HuH-7 (cell line): ENCODE data around the gene C3orf18.
A peak's percentile ranks its signal among the peaks of the same experiment; 100 is the strongest.

Source experiments
- DNase-seq: peaks from one replicate; pipeline ENCODE4 v3.0.0; 2011; ENCODE audit warnings: low spot score

C3orf18 gene

DNA sequence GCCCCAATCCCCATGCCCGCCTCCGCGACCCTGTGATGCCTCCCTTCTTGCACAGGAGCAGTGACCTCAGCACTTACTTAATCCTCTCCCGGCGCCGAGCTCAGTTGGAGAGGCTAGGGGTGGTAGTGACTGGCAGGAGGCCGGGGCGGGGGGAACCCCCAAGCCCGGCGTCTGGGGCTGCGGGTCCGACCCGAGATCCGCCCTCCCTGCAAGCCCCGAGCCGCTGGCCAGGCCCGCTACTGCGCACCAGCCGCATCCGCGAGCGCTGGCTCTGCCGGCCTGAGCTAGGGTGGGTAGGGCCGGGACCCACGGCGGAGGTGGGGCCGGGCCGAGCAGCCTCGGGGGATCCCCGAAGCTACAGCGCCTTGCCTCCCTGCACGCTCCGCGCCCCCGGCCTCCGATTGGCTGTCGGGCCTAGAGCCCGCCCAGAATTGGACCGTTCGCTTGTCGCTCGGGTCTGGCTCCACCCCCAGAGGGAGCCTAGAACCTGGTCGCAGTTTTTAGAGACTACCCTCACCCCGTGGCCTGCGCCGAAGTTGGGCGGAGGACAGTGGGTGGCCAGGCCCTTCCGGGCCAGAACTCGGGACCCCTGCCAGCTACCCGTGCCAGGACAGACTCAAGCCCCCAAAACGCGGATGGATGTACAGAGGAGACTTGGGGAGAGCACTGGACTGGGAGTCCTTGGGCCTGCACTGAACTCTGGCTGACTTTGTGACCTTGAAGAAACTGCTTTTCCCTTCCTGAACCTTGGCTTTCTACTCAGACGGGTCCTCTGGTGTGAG lies at the start of gene C3orf18:
TSS of gene C3orf18 (minus strand) at position 362 of the 782 bp plus-strand sequence. CDS start 2,048 bp downstream, outside the sequence.
- DNase-seq = peak; percentile 99

DNA sequence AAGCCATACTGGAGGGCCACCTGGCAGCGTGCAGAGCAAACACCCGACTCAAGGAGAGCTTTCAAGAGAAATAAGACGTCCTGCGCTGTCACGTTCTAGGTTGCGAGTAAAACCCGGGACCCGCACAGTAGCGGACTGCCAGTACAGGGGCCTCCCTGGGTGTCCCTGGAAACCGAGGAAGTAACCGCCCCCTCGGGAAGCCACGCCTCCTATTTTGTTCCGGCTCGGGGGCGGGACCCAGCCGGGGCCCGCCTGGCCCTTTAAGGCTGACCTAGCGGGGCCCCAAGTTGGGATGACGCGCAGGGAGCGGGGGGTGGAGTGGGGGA lies 49.2 kb upstream of the C3orf18 start:
- DNase-seq = peak; percentile 93

DNA sequence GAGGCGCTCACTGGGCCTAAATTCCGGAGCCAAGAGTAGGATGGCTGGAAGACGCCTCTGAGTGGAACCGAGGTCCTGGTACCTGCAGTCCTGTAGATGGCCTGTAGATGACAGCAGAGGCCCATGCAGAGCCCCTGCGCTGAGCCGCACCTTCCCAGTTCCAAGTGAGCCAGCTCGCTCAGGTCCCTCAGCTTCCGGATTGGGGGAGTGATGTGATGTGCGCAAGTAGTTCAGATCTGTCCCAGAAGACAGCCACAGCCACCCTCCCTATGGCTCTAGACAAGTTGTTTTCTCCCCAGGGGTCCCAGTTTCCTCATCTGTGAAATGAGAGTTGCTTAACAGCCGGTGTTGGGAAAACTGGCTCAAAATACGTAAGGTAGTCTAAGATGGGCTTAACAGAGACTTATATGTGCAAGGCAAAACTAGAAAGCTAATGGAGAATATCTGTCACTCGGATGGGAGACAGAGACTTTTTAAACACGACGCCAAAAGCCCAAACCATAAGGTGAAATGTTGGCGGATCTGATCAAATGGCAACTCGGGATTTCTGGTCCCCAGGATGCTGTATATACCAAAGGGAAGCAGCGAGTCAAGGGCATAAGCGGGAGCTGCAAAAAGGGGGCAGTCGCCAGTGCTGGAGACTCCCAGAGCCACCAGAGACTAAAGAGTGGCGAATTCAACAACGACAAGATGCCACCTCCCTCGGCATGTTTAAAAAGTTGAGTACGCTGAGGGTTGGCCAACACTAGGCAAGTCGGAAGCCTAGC lies 48.6 kb upstream of the C3orf18 start:
- DNase-seq = peak; percentile 94

DNA sequence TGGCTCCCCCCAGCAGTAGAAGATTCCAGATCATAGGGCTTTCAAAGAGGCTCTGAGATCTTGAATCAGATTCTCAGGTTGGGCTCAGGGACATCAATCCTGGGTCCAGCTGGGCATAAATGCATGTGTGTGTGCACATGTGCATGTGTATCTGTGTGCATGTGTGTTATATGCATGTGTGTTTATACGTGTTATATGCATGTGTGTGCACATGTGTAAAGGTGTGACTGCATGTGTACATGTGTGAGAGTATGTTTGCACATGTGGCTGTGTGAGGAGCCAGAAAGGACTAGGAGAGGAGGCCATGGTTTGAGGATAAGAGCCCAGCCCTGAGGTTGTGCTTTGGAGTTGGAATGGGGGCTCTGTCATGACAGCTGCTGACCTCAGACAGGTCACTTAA lies 47.6 kb upstream of the C3orf18 start:
- no peak for DNase-seq

DNA sequence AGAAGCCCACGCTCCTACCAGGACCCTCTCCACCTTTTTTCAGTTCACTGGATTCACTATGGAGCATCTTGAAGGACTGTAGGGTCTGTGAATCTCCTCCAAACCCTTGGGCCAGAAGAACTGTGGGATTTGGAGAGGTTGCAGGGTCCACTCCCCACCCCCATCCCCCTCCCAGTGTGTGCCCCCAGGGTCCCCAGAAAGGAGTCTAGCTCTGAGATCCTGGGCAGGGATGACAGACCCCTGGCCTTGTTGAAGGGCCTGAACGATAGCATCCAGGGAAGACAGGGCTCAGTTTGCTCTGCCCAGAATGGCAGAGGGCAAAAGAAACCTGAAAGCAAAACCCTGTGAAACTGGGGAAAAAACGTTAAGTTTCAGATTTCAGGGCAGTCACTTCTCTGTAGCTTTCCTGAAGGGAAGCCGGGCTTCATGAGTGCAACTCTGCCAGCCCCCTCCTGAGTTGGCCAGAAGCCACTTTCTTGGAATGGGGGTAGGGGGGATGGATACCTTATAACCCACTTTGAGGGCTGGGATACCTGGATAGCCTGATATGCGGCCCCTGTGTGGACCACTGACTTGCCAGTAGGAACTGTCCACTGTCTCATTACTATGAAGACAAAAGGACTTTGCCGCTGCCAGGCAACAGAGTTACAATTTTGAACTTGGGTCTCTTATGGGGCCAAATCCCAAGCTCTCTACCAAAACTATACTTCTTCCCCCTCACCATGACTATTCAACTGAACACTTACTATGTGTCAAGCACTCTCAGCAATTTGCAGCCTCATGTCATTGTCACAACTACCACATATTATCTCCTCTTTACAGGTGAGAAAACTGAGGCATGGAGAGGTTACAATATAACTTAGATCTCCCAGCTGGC lies 45.7 kb upstream of the C3orf18 start:
- no peak for DNase-seq

DNA sequence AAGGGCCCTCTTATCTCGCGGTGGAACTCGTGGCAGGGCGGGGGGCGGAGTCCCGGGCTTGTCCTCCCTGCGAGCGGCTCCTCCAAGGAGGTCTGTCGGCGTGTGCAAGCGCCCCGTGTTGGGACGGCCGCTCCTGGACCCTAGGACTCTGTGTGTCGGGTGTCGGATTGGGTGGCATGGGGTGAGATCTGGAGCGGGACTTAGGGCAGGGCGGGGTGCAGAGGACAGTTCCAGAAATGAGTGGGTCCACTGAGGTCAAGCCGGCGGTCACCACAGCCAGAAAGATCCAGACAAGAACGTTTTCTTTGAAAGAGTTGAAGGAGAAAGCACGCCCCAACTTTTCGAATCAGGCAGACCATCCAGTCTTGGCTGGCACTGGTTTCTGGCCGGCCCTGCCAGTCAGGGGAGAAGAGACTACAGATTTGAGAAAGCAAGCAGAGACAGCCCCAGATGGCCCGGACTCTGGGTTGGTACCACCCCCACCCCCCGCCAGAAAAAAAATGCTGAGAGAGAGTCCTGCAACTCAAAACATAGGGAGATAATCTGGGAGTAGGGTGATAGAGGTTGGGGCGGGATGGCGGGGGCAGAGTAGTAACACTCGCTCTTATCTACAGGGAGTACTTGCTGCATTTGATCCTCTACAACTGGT lies 44.8 kb upstream of the C3orf18 start:
- no peak for DNase-seq

DNA sequence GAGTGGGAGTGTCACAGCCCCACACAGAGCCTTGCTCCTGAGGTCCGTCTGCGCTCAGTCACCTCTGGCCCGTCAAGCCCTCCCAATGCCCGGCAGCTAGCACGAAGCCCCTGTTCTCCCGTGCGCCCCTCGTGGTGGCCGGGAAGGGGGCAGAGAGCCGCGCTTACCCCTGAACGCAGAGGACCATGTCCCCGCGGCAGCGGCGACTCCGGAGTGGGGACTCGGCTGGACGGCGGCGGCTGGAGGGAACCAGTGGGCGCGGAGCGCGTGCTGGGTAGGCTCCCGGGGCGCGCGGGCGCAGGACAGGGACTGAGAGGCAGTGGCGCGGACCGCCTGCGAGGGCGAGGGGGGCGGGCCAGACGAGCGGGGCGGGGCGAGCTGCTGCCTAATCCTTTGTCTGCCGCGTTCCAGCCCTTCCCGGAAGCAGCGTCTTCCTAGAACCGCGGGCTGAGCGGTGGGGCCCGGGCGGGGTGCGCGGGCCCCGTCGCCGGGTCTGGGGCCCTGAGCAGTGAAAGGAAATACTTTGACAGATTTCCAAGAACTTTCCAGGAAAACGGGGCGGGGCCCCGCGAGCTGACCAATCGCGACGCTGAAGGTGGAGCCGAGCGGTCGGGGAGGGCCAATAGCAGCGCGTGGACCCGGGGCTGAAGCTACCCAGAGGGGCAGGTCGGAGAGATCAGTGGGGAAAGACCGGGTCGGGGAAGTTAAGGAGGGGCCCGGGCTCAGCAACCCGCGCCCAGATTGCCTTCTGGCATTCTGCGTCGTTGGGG lies 44.1 kb upstream of the C3orf18 start, which contains the start of gene CISH:
TSS of gene CISH (minus strand) at position 311 of the 770 bp plus-strand sequence. CDS start at position 187, 124 bp downstream.
- peak; percentile 96 for DNase-seq

DNA sequence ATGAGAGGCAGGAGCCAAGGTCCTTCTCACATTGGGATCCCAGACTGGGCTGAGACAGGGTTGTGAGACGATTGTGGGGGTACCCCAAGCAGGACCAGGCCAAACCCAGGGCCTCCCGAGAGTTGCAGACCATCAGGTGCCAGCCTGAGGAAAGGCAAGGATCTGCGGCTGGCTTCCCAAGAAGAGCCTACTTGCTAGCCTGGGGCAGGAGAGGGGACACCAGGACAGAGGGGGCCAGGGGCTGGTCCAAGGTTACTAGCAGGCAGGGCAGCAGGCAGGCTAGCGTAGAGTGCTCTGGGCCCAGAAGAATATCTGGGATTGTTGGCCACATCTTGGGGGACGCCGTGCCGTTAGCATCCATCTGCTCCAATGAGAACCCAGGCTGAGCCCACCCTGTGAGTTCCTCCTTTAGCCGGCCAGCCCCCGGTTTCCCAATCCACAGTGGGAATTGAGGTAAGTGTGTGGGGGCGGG lies 43.5 kb upstream of the C3orf18 start:
- no peak for DNase-seq

DNA sequence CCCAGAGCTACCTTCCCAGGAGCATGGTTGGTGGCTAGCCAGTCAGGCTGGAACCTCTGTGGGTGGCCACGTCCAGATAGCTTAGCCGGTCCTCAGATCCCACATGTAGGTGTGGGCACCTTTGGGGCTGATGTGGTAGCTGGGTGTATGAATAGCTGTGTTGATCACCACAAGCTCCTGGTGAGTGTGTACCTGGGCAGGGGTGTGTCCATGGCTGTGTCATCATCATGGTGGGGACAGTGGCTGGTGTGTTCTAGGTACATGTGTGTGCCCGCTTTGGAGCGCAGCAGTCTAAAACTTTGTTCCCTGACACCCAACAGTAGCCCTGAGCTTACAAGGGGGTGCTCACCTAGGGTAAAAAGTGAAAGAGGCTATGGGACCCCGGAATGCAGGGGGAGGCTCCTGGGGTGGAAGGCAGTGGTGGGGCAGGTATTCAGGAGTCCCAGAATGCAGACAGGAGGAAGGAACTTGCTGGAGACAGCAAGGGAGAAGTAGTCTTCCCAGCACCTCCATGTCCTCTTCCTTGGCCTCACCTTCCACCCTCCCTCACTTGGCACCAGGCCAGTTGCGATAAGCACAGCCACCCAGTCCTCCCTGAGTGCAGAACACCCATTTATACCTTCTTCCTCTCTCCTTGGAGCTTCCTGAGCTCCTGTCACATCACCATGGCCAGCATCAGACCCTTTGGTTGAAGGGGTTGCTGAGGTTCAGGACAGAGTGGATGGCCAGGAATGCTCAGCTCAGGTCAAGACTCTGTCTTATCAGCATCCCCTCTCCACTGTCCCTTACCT lies 42.8 kb upstream of the C3orf18 start:
- no peak for DNase-seq

DNA sequence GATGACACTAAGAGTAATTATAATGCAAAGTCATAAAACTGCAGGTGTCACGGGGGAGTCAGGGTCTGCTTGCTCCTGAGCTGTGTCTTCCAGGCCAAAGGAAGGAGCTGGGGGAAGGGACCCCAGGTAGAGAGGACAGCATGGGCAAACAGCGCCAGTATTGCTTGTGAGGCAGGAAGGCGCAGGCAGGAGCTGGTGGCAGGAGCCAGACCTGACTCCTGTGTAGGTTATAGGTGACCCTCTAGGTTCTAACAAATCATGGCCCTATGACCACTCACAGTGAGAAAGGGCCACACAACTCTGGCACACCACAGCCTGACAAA lies 42.2 kb upstream of the C3orf18 start:
- DNase-seq = no peak

DNA sequence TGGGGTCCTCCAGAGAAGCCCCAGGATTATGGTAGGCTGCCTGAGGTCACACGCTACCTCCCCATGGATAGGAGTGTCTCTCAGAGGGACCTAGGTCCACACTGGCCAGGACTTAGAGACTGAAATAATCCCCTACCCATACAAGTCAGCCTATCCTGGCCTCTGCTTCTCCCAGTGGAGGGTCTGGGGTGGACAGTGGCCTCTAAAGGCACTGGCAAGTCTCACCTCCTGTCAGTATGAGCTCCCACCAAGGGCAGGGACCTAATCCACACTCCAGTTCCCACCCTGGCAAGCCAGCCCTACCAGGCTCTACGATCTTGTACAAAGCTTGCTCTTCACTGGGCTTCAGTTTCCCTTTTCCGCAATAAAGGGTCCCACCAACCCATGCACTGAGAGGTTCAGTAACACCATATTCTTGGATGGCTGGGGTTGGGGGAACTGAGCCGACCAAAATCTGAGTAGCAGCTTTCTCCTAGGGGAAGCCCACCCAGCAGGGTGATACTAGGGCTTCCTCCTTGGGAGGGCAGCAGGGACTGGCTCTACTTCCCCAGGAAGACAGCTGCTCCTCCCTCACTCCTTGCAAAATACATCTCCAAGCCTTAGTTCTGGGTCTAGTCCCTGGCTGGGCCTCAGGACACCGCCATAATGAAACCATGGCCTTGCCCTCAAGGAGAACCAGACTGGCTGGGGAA lies 41.7 kb upstream of the C3orf18 start:
- no peak for DNase-seq

DNA sequence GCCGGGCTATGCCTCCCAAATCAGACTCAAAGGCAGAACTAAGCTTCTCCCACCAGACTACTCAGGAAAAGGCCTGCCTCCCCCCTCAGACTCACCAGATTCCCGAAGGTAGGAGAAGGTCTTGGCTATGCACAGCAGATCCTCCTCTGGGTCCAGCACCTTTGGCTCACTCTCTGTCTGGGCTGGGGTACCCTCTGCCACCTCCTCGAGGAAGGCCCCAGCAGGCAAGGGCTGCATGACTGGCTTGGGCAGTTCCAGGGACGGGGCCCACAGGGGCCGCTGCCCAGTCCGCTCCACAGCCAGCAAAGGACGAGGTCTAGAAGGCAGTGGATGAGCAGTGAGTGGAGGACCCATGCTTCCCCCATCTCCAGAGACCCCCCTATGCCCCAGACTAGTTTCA lies 40.7 kb upstream of the C3orf18 start:
- DNase-seq = no peak

DNA sequence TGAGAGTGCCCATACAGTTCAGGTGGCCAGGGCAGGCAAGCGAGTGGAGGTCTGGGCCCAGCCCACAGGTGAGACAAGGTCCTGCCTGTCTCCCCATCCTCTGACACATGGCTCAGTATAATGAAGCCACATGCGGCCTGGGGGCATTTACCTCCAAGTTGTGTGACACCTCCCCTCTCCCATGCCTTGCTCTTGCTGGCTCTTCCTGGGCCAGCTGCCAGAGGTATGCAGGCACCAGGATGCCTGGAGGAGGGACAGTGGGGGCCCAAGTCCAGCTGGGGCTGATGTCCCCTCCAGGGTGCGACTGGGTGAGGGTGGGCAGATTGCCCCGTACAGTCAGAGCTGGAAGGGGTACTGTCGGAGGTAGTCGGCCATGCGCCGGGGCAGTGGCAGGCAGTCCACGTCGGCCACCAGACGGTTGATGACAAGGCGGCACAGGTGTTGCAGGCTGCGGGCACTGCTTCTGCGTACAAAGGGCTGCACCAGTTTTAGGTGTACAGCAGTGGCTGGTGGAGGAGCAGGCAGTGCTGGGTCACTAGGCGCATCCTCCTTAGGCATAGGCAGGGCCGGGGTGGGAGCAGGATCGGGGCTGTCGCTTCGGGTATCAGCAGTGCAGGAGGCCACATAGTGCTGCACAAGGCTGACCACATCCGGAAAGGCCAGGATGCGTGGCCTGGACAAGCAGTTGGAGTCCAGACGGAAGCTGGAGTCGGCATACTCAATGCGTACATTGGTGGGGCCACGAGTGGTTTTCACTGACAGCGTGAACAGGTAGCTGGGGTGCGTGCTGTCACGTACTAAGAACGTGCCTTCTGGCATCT lies 39.9 kb upstream of the C3orf18 start:
- no peak for DNase-seq

DNA sequence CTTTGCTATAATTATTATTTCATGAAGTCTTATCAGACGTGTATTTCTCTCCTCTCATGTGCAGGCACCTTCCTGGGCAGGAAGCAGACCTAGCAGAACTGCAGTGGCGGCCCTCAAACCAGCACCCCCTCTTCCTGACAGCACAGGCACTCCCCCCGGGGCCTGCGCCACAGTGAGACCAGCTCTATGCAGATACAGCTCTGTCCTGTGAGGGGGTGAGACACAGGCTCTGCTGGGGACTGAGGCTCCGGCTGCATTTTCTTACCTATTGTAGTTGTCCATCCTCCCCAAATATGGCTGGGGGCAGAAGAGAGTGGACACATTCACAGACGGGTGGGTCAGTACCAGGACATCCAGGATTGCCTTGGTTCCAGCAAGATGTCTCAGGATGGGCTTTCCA lies 39.0 kb upstream of the C3orf18 start:
- no peak for DNase-seq

DNA sequence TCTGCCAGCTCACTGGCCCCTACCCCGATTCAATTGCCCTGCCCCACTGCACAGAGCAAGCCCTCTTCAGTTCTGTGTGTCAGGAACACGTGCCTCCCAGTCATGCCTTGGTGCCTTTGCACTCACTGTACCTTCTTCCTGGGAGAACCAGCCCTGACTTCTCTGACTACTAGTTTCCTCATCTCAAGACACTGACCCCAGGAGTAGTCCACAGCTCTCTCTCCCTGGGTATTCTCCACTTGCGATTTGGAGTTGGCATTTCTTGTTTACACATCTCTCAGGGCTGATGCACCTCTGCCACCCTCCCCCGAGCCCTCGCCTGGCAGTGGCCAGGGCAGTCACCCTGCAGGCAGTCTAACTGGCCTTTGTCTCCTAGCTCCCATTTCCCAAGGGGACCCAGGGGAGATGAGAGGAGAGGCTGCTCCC lies 38.4 kb upstream of the C3orf18 start:
- DNase-seq = no peak

DNA sequence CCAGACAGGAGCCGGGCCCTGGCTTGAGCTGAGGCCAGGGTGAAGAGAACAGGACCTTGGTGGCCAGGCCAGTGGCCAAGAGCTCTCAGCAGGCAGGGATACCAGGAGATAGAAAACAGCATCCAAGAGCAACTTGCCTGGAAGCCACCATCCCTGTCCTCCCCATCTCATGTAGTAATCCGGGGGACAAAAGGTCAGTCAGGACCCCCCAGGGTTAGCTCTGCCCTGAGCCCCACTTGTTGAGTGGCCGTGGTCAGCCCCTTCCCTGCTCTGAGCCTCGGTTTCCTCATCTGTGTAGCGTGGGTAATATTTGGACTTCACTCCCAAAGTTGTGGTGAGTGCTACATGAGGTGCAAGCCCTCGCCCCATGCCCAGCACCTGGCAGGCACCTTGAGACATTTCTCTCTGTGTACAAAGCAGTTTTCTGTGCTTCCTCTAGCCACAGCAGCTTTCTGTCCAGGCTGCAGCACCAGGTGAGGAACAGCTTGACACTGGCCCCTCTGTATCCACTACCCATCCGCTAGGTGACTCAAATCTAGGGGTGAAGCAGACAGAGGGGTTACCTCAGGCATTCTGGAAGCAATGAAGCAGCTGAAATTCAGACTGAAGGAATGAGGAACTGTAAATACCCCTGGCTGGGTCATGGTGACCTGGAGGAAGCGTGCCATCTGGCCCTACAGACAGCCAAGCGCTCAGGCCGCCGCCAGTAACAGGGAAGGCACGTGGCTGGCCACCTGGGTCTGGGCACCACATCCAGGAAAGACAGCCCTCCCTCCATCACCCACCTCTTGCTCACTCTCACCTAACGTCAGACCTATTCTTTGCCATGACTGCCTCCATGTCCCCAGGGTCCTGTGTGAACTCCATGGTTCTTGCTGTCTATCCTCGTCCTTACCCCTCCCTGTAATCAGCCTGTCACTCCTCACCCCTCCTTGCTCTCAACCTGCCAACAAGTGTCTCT lies 37.4 kb upstream of the C3orf18 start:
- no peak for DNase-seq

DNA sequence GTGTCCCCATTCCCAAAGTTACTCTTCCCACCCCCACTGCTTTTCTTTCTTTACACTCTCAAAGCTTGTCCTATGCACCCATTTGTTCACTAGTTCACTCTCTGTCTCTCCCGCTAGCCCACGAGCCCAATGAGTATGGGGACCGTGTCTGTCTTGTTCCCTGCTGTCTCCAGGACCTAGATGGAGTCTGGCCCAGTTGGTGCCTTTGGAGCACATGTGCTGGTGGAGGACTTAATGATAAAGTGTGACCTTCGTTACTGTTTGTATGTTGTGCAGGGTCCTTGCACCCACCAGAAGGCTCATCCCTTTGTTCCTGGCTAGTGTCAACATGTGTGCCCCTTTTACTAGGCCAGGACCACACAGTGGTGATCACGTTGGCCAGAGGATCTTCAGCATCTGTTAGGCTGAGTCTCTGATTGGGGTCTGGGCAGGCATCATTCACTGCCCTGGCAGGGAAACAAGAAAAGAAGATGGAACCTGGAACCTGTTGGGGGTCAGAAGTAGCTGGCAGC lies 36.6 kb upstream of the C3orf18 start:
- DNase-seq = no peak
